Karpas-422 (cell line): ENCODE measurements around the gene KLHL13. TPM values are rescaled to one million over a fixed set of nuclear protein-coding genes. Genes with fewer than 3 reads are reported as not detected.
"Not testable (repeated sequence)": the region's sequence is repeated elsewhere in the genome, so short reads cannot be mapped to it uniquely, and the experiment has no call there.

Source experiments
- DNase-seq: peaks from one replicate; pipeline ENCODE4 v3.0.0-alpha.2; 2015
- H2AFZ ChIP-seq: fragments of 200-600 bp; sonication (generic); 2 replicates; pipeline ENCODE4 v1.6.1; 2014; ENCODE audit warnings: antibody characterized with exemption, low read length, mixed read lengths
- H3K27ac ChIP-seq: fragments of 200-600 bp; sonication (generic); 2 replicates; pipeline ENCODE4 v1.5.1; 2014; ENCODE audit warnings: mild to moderate bottlenecking, low read length, moderate library complexity
- H3K27me3 ChIP-seq: fragments of 200-600 bp; sonication (generic); 2 replicates; pipeline ENCODE4 v1.6.1; 2014; ENCODE audit warnings: low read length, mixed read lengths
- H3K36me3 ChIP-seq: fragments of 200-600 bp; sonication (generic); 2 replicates; pipeline ENCODE4 v1.6.1; 2014; ENCODE audit warnings: low read length, mixed read lengths; ENCODE audit not compliant: insufficient read depth
- H3K4me1 ChIP-seq: fragments of 200-600 bp; sonication (generic); 2 replicates; pipeline ENCODE4 v1.6.1; 2014; ENCODE audit warnings: mild to moderate bottlenecking, low read length, mixed read lengths
- H3K4me2 ChIP-seq: fragments of 200-600 bp; sonication (generic); 2 replicates; pipeline ENCODE4 v1.6.1; 2014; ENCODE audit warnings: low read length, low read depth, mild to moderate bottlenecking; ENCODE audit not compliant: poor library complexity, severe bottlenecking
- H3K4me3 ChIP-seq: fragments of 200-600 bp; sonication (generic); 2 replicates; pipeline ENCODE4 v1.5.1; 2014; ENCODE audit warnings: mild to moderate bottlenecking, antibody characterized with exemption, low read length, mixed read lengths
- H3K79me2 ChIP-seq: fragments of 200-600 bp; sonication (generic); 2 replicates; pipeline ENCODE4 v1.6.1; 2014; ENCODE audit warnings: mild to moderate bottlenecking, low read length, mixed read lengths
- H3K9ac ChIP-seq: fragments of 200-600 bp; sonication (generic); 2 replicates; pipeline ENCODE4 v1.6.0; 2014; ENCODE audit warnings: low read length
- H3K9me2 ChIP-seq: fragments of 200-600 bp; sonication (generic), shearing (Covaris generic); replicated peaks from 2 replicates; pipeline ENCODE4 v1.6.0; 2014; ENCODE audit warnings: mild to moderate bottlenecking, low read length, moderate library complexity; ENCODE audit not compliant: insufficient read depth
- H3K9me3 ChIP-seq: fragments of 300-700, 200-600 bp; sonication (generic); 2 replicates; pipeline ENCODE4 v1.6.1; 2014; ENCODE audit warnings: low read length, mixed read lengths
- H4K20me1 ChIP-seq: fragments of 200-600 bp; sonication (generic); 2 replicates; pipeline ENCODE4 v1.6.1; 2014; ENCODE audit warnings: mild to moderate bottlenecking, antibody characterized with exemption, low read length, low read depth; ENCODE audit not compliant: insufficient read depth
- total RNA-seq: library from RNA; depleted of rRNA; stranded (reverse); fragments of >200 nt; shearing (Covaris generic); gene quantifications from 2 replicates; pipeline ENCODE4 v1.2.3, GENCODE V29; 2014; ENCODE audit warnings: low replicate concordance

The KLHL13 gene
- total RNA-seq, 1 experiment from 2014 or later: 1.4 TPM

GRCh38 chrX:118143578-118143977 lies 27.0 kb upstream of the KLHL13 start:
- no peak overlapping the region for H3K4me3 ChIP-seq
- H3K79me2 ChIP-seq: no peaks in the 10 kb centered on the region
- no peak overlapping the region for H3K27ac ChIP-seq
- no peaks in the 10 kb centered on the region for H3K9me3 ChIP-seq
- H3K9ac ChIP-seq: no peak overlapping the region
- no peaks in the 10 kb centered on the region for H3K9me2 ChIP-seq
- H3K4me1 ChIP-seq: peaks cover 7% of the 10 kb centered on the region
- no peak overlapping the region for H3K4me2 ChIP-seq
- DNase-seq: no peak
- no peaks in the 10 kb centered on the region for H3K27me3 ChIP-seq
- H3K36me3 ChIP-seq: no peaks in the 10 kb centered on the region
- no peaks in the 10 kb centered on the region for H4K20me1 ChIP-seq
- H2AFZ ChIP-seq: no peak overlapping the region

GRCh38 chrX:118131336-118131735 lies 14.7 kb upstream of the KLHL13 start:
- no peaks in the 10 kb centered on the region for H3K36me3 ChIP-seq
- H3K4me2 ChIP-seq: no peak overlapping the region
- no peak overlapping the region for H3K27ac ChIP-seq
- no peak overlapping the region for H2AFZ ChIP-seq
- H3K27me3 ChIP-seq: no peaks in the 10 kb centered on the region
- no peak overlapping the region for H3K4me3 ChIP-seq
- H3K9me3 ChIP-seq: no peaks in the 10 kb centered on the region
- no peaks in the 10 kb centered on the region for H4K20me1 ChIP-seq
- no peaks in the 10 kb centered on the region for H3K79me2 ChIP-seq
- H3K4me1 ChIP-seq: no peaks in the 10 kb centered on the region
- no peaks in the 10 kb centered on the region for H3K9me2 ChIP-seq
- no peak for DNase-seq
- H3K9ac ChIP-seq: no peak overlapping the region

- no peak overlapping the region for H3K4me2 ChIP-seq
- no peak for DNase-seq
- H4K20me1 ChIP-seq: no peaks in the 10 kb centered on the region
- H3K79me2 ChIP-seq: no peaks in the 10 kb centered on the region
- H3K27me3 ChIP-seq: no peaks in the 10 kb centered on the region
- no peaks in the 10 kb centered on the region for H3K36me3 ChIP-seq
- H3K4me3 ChIP-seq: no peak overlapping the region
- H3K27ac ChIP-seq: no peak overlapping the region
- no peak overlapping the region for H2AFZ ChIP-seq
- no peaks in the 10 kb centered on the region for H3K4me1 ChIP-seq
- no peak overlapping the region for H3K9ac ChIP-seq
- H3K9me2 ChIP-seq: no peaks in the 10 kb centered on the region
- H3K9me3 ChIP-seq: no peaks in the 10 kb centered on the region
These were observed 13.1 kb upstream of the KLHL13 start for GRCh38 chrX:118129681-118130080.

- Histone ChIP-seq H3K79me2 (no peaks in the 10 kb centered on the region), H3K9ac (no peak overlapping the region), H3K4me2 (no peak overlapping the region), H3K4me3 (no peak overlapping the region), H3K27me3 (no peaks in the 10 kb centered on the region), H3K27ac (no peak overlapping the region), H3K9me2 (no peaks in the 10 kb centered on the region), H3K4me1 (no peaks in the 10 kb centered on the region), H3K36me3 (no peaks in the 10 kb centered on the region), H3K9me3 (no peaks in the 10 kb centered on the region), H2AFZ (no peak overlapping the region), H4K20me1 (no peaks in the 10 kb centered on the region)
- no peak for DNase-seq
These were observed 12.1 kb upstream of the KLHL13 start for GRCh38 chrX:118128724-118129123.

GRCh38 chrX:118126286-118126685 lies 9.7 kb upstream of the KLHL13 start:
- Histone ChIP-seq H3K9me2 (no peaks in the 10 kb centered on the region), H4K20me1 (no peaks in the 10 kb centered on the region), H3K79me2 (no peaks in the 10 kb centered on the region), H3K36me3 (no peaks in the 10 kb centered on the region), H3K27me3 (no peaks in the 10 kb centered on the region), H3K9ac (no peak overlapping the region), H3K4me2 (no peak overlapping the region), H3K4me1 (no peaks in the 10 kb centered on the region), H3K27ac (no peak overlapping the region), H3K9me3 (no peaks in the 10 kb centered on the region), H2AFZ (no peak overlapping the region), H3K4me3 (no peak overlapping the region)
- no peak for DNase-seq

GRCh38 chrX:118124243-118124642 lies 7.6 kb upstream of the KLHL13 start:
- H2AFZ ChIP-seq, H3K4me2 ChIP-seq, H3K27ac ChIP-seq, H3K4me3 ChIP-seq, H3K36me3 ChIP-seq, H3K79me2 ChIP-seq, H4K20me1 ChIP-seq, H3K4me1 ChIP-seq, H3K27me3 ChIP-seq, H3K9me3 ChIP-seq, H3K9ac ChIP-seq, DNase-seq, H3K9me2 ChIP-seq: not testable (repeated sequence)

- no peaks in the 10 kb centered on the region for H4K20me1 ChIP-seq
- no peaks in the 10 kb centered on the region for H3K27me3 ChIP-seq
- peak overlapping the region; percentile 82 for H3K4me2 ChIP-seq
- H3K79me2 ChIP-seq: no peaks in the 10 kb centered on the region
- H3K4me1 ChIP-seq: peaks cover 16% of the 10 kb centered on the region
- no peak for DNase-seq
- H3K9me2 ChIP-seq: no peaks in the 10 kb centered on the region
- no peak overlapping the region for H3K27ac ChIP-seq
- no peak overlapping the region for H3K9ac ChIP-seq
- H3K9me3 ChIP-seq: no peaks in the 10 kb centered on the region
- no peaks in the 10 kb centered on the region for H3K36me3 ChIP-seq
- no peak overlapping the region for H3K4me3 ChIP-seq
- H2AFZ ChIP-seq: 0 out of 2 replicates have a peak overlapping the region, but pooled peaks have one; percentile 59
These were observed 1.1 kb upstream of the KLHL13 start for GRCh38 chrX:118117741-118118140.

- no peak for DNase-seq
- no peaks in the 10 kb centered on the region for H4K20me1 ChIP-seq
- peak overlapping the region; percentile 45; the same call in 1 of the 2 replicates for H2AFZ ChIP-seq
- no peaks in the 10 kb centered on the region for H3K9me3 ChIP-seq
- H3K27me3 ChIP-seq: no peaks in the 10 kb centered on the region
- H3K27ac ChIP-seq: no peak overlapping the region
- peak overlapping the region; percentile 33; the same call in 1 of the 2 replicates for H3K9ac ChIP-seq
- peaks cover 16% of the 10 kb centered on the region for H3K4me1 ChIP-seq
- no peaks in the 10 kb centered on the region for H3K79me2 ChIP-seq
- peak overlapping the region; percentile 36 for H3K4me2 ChIP-seq
- peak overlapping the region; percentile 53; the same call in 1 of the 2 replicates for H3K4me3 ChIP-seq
- no peaks in the 10 kb centered on the region for H3K9me2 ChIP-seq
- no peaks in the 10 kb centered on the region for H3K36me3 ChIP-seq
These were observed 477 bp downstream of the KLHL13 start for GRCh38 chrX:118115953-118116712.
